ENCODE results near the gene DECR2.

- TF ChIP-seq CTCF (IDR thresholded peaks at IDR 0.05; ENCODE audit: borderline replicate concordance, extremely low read depth, low read length, poor library complexity, severe bottlenecking): no peak
- no peak for TF ChIP-seq EZH2 (IDR thresholded peaks at IDR 0.05; ENCODE audit: borderline replicate concordance, low read depth, low read length, severe bottlenecking)
These were observed 26.5 kb upstream of the DECR2 start for GRCh38 chr16:375212-375611.
